ENCODE data around the gene SPDYE4. TPM values are rescaled to one million over a fixed set of nuclear protein-coding genes. Genes with fewer than 3 reads are reported as not detected.

Gene SPDYE4
- total RNA-seq, result not detected

- no peak for TF ChIP-seq CTCF (IDR thresholded peaks at IDR 0.05; ENCODE audit: low read depth)
These were observed at the start of gene SPDYE4 for GRCh38 chr17:8758137-8758596. TSS of gene SPDYE4 (minus strand) at chr17:8758546. CDS start at chr17:8758382, 164 bp downstream.

- TF ChIP-seq CTCF (IDR thresholded peaks at IDR 0.05; ENCODE audit: low read depth), result no peak
These were observed 48.7 kb upstream of the SPDYE4 start for GRCh38 chr17:8806926-8807550.

GRCh38 chr17:8806253-8806925 is 48.0 kb upstream of the SPDYE4 start:
- no peak for TF ChIP-seq CTCF (IDR thresholded peaks at IDR 0.05; ENCODE audit: low read depth)

- TF ChIP-seq CTCF (IDR thresholded peaks at IDR 0.05; ENCODE audit: low read depth), result no peak
These were observed 45.4 kb upstream of the SPDYE4 start for GRCh38 chr17:8803531-8804420.

GRCh38 chr17:8801135-8801840 is 42.9 kb upstream of the SPDYE4 start:
- no peak for TF ChIP-seq CTCF (IDR thresholded peaks at IDR 0.05; ENCODE audit: low read depth)

GRCh38 chr17:8800656-8801055 is 42.3 kb upstream of the SPDYE4 start:
- no peak for TF ChIP-seq CTCF (IDR thresholded peaks at IDR 0.05; ENCODE audit: low read depth)

Measured in subcutaneous adipose tissue (tissue), 4 donors.